Keratinocyte (primary cell): ENCODE data around the gene SMARCA4.

ENCODE experiments used
- EZH2 ChIP-seq: IDR thresholded peaks from one replicate; pipeline ENCODE4 v1.6.1; 2012; ENCODE audit warnings: inconsistent platforms, mild to moderate bottlenecking, low read length, moderate library complexity
- TF ChIP-seq, protein P1 (sequence below), 3 experiments: IDR thresholded peaks in 1 of 3; conservative IDR thresholded peaks in 1 of 3; optimal IDR thresholded peaks in 1 of 3; 2 replicates in 2 of 3; 3 replicates in 1 of 3; pipeline versions ENCODE3 to v1.5.1; 2011; ENCODE audit warnings: low read length in 3 of 3, mild to moderate bottlenecking in 3 of 3, moderate library complexity in 2 of 3, control low read depth in 1 of 3, inconsistent platforms in 1 of 3; ENCODE audit not compliant: insufficient read depth in 2 of 3; ENCODE audit errors: extremely low read depth in 1 of 3

DNA sequence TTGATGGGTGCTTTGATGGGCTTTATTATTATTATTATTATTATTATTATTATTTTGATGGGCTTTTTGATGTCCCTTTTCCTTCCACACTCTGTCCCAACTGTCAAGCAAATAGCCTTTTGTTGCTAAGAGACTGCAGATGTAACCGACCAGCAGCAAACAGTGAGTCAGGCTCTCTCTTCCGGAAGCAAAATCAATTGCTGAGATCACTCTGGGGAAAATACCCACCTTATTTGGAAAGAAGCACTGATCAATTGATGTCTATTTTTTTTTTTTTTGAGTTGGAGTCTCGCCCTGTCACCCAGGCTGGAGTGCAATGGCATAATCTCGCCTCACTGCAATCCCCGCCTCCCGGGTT lies 131.3 kb downstream of the SMARCA4 start:
- TF ChIP-seq, protein P1, sequence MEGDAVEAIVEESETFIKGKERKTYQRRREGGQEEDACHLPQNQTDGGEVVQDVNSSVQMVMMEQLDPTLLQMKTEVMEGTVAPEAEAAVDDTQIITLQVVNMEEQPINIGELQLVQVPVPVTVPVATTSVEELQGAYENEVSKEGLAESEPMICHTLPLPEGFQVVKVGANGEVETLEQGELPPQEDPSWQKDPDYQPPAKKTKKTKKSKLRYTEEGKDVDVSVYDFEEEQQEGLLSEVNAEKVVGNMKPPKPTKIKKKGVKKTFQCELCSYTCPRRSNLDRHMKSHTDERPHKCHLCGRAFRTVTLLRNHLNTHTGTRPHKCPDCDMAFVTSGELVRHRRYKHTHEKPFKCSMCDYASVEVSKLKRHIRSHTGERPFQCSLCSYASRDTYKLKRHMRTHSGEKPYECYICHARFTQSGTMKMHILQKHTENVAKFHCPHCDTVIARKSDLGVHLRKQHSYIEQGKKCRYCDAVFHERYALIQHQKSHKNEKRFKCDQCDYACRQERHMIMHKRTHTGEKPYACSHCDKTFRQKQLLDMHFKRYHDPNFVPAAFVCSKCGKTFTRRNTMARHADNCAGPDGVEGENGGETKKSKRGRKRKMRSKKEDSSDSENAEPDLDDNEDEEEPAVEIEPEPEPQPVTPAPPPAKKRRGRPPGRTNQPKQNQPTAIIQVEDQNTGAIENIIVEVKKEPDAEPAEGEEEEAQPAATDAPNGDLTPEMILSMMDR (optimal IDR thresholded peaks at IDR 0.05 in 1 of 3, IDR thresholded peaks at IDR 0.05 in 1 of 3, conservative IDR thresholded peaks at IDR 0.05 in 1 of 3; ENCODE audit: extremely low read depth in 1 of 3, insufficient read depth in 2 of 3, low read length in 3 of 3): no peak
- TF ChIP-seq EZH2: no peak
